GM12865 (cell line): Measurements from ENCODE around the gene CADM4.
A peak's percentile ranks its signal among the peaks of the same experiment; 100 is the strongest.

Source experiments
- DNase-seq: peaks from one replicate; pipeline ENCODE4 v3.0.0; 2010; ENCODE audit warnings: low read depth
- H3K4me3 ChIP-seq: 2 replicates; pipeline ENCODE4 v1.5.1; 2011; ENCODE audit warnings: mild to moderate bottlenecking, low read depth, low read length, control low read depth
- TF ChIP-seq, protein P1 (sequence below): IDR thresholded peaks from 2 replicates; pipeline ENCODE4 v1.5.1; 2011; ENCODE audit warnings: low read length, control low read depth, low read depth, inconsistent platforms; ENCODE audit not compliant: insufficient read depth; ENCODE audit errors: missing control alignments

CADM4 gene

DNA sequence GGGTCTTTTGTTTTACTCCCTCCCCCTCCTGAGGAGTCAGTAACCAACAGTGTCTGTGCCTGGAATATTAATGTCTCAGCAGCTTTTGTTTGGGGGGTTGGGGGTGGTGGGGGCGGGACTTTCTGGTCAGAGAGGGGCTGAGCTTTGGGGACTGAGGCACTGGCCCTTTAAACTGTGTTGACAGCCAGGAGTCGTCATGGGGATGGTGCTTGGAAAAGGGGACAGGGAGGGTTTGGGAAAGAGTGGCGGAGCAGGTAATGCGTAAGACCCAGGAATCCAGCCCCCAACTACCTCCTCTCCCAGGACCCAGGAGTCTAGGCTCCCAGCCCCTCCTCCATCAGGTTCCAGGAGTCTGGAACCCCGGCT is 5.2 kb downstream of the CADM4 start:
- H3K4me3 ChIP-seq = no peak overlapping the region
- TF ChIP-seq, protein P1, sequence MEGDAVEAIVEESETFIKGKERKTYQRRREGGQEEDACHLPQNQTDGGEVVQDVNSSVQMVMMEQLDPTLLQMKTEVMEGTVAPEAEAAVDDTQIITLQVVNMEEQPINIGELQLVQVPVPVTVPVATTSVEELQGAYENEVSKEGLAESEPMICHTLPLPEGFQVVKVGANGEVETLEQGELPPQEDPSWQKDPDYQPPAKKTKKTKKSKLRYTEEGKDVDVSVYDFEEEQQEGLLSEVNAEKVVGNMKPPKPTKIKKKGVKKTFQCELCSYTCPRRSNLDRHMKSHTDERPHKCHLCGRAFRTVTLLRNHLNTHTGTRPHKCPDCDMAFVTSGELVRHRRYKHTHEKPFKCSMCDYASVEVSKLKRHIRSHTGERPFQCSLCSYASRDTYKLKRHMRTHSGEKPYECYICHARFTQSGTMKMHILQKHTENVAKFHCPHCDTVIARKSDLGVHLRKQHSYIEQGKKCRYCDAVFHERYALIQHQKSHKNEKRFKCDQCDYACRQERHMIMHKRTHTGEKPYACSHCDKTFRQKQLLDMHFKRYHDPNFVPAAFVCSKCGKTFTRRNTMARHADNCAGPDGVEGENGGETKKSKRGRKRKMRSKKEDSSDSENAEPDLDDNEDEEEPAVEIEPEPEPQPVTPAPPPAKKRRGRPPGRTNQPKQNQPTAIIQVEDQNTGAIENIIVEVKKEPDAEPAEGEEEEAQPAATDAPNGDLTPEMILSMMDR = no peak
- no peak for DNase-seq

DNA sequence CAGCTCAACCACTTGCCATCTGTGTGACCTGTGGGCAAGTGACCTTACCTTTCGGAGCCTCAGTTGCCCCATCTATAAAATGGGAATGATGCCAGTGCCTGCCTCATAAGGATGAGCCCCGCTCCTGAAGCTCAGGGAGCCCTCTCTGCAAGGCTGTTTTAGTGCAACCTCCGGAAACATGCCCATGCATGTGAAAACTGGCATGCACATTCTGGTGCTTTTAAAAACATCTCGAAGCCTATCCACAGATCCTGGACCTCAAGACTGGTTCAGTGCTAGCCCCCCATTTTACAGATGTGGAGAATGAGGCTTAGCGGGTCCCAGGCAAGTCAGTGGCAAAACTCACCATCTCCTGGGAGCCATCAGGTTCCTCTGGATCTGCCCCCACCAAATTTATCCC is 5.6 kb downstream of the CADM4 start:
- no peak overlapping the region for H3K4me3 ChIP-seq
- DNase-seq = no peak
- TF ChIP-seq, protein P1 = no peak

DNA sequence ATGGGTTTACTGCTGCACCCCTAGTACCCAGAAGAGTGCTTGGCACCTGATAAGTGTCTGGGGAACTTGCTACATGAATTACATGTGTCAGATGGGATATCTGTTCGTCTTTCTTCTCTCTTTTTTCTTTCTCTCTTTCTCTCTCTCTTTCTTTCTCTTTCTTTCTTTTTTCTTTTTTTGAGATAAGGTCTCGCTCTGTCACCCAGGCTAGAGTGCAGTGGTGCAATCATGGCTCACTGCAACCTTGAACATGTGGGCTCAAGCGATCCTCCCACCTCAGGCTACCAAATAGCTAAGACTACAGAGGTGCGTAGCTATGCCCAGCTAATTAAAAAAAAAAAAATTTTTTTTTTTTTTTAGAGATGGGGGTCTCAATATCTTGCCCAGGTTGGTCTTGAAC is 6.1 kb downstream of the CADM4 start:
- TF ChIP-seq, protein P1 = no peak

DNA sequence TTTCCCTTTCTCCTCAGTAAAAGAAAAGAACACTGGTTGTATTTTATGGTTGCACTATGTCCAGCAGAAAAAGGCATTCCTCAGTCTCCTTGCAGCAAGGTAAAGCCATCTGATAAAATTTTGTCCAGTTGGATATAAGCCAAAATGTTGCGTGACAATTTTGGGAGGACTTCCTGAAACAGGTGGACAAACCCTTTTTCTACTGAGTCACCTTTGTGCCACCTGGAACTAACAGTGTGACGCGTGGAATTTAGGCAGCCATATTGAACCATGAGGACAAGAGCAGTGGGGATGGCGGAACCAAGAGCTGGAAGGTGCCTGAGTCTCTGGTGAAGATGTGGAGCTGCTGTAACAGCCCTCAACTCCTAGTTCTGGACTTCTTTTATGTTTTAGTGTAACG is 8.2 kb downstream of the CADM4 start:
- TF ChIP-seq, protein P1 = no peak
- no peak for DNase-seq
- no peak overlapping the region for H3K4me3 ChIP-seq

More for the DNA sequence above, 6.1 kb downstream of the CADM4 start:
- no peak for DNase-seq
- no peak overlapping the region for H3K4me3 ChIP-seq

DNA sequence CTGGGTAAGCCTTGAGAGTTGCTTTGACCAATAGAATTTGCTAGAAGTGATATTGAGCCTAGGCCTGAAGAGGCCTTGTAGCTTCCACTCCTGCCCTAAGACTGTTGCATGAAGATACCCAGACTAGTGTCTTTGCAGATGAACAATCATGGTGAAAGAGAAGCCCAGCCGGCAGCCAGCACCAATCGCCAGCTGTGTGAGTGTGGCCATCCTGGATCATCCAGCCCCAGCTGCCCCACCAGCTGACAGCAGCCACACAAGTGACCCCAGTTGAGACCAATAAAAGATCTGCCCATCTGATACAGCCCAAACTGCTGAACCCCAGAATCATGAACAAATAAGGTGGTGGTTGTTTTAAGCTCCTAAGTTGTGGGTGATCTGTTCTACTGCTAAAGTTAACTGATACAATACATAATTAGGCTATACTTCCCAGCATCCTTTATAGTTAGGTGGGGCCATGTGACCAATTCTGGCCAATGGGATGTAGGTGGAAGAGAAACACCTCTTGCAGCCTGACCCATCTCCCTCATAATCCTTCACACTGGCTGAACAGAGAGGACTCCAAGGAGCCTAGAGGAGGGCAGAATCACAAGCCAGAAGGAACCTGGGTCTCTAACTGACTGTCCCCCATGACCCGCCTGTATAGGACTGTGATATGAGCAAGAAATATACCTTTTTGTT is 10.9 kb downstream of the CADM4 start:
- TF ChIP-seq, protein P1 = no peak
- no peak for DNase-seq
- H3K4me3 ChIP-seq = no peak overlapping the region

DNA sequence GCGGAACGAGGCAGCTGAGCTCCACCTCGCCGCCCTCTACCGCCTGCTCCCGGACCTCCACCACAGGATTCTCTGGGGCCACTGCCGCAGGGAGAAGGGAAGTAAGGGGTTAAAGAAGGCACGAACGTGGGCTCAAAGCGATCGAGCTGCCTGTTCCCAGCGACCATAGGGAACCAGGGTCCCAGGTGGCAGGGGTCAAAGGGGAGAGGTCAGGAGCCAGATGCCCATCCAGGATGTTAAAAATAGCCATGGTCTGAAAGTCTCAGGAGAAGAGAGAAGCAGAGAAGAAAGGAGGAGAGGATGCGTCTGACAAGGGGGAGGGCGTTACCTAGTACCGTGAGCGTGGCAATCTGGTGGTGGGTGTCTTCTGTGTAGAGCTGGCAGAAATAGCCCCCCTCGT is 12.8 kb downstream of the CADM4 start:
- DNase-seq = no peak
- no peak overlapping the region for H3K4me3 ChIP-seq
- TF ChIP-seq, protein P1 = no peak

DNA sequence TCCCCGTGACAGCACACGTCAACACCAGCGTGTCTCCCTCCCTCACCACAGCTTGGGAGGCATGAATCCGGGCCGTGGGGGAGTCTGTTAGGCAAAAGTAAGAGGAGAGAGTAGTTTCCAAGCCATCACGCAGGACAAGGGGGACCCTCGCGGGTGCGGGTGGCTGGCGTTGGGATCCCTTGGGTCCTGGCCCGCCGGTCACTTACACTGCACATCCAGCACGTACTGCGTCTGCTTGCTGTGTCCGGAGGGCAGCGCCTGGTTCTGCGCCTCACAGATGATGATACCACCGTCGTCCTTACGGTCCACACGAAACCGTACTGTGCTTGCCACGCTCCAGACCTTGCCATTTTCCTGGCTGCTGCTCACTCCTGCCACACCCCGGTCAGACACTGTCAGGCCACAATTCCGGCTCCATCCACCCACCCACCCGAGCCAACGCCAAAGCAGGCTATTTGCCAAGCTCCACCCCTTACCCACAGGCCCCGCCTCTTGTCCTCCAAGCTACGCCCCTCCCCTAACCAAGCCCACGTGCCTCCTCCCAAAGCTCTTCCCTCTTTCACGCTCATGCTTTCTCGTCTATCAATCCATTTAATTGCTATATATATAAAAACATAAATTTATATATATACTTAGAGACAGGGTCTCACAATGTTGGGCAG is 13.6 kb downstream of the CADM4 start:
- peak; percentile 23 for DNase-seq
- no peak overlapping the region for H3K4me3 ChIP-seq
- TF ChIP-seq, protein P1 = no peak
